H4 (cell line): ENCODE data around the gene NPM1. TPM values are rescaled to one million over a fixed set of nuclear protein-coding genes. Genes with fewer than 3 reads are reported as not detected.

Experiments
- DNase-seq: peaks from one replicate; pipeline ENCODE4 v3.0.0-alpha.2; 2015; ENCODE audit warnings: low spot score
- total RNA-seq: library from RNA; depleted of rRNA; stranded (reverse); fragments of >200 nt; shearing (Covaris generic); gene quantifications from 2 replicates; pipeline ENCODE4 v1.2.3, GENCODE V29; 2014; rRNA removed

The NPM1 gene
- total RNA-seq, 1 experiment from 2014 or later: 2,786 TPM

DNA sequence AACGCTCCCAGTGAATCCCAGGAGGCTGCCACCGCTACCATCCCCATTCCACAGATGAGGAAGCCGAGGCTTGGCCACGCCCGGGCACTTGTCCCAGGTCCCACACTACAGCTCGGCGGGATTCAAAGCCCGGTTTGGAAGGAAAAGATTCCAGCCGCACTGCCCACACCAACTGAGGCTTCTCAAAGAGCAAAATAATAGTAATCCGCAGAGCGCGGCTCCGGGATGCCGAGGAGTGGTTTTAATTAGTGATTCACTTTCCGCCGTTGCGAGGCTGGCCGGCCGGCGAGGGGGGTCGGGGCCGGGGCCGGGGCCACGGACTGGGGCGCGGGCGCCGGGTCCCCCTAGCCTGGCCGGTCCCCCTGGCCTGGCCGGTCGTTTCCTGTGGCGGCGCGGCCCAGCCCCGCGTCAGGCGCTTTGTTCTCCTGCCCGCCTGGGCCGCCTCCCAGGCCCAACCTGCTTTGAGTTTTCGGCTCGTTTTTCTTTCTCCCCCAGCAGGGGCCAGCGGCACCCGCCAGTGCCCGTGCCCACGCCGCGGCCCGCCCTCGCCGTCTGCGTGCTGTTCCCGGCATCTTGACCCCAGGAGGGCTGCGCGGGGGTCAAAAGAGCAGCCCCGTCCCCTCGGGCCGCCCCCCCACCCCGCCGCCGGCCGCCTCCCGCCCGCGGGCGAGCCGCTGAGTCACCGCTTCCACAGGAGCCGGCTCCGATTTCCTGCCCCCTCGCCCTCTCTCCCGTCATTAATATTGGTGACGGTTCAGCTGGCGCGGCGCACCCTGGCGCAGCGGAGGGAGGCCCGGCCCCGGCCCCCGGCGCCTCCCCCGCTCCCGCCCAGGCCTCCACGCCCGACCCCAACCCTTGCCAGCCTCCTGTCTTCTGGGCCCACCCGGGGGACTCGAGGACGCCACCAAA is 63.0 kb downstream of the NPM1 start:
- peak; percentile 48 for DNase-seq

DNA sequence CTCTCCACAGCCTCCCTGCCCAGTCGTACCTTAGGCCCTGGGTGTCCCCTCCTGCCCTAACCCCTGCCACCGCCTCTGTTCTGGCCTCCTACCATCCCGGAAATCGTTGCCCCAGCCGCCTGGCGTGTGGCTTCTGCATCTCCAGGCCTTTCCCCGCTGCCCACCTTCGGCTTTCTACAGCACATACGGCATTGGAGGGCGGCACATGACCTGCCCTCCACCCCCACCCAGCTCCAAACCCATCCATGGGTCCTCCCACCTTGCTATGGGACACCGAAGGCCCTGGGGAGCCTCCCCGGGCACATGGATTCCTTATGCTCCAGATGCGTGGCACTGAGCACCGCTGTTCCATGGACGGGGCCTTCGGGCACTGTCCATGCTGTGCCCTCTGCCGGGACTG is 63.8 kb downstream of the NPM1 start:
- DNase-seq: no peak

DNA sequence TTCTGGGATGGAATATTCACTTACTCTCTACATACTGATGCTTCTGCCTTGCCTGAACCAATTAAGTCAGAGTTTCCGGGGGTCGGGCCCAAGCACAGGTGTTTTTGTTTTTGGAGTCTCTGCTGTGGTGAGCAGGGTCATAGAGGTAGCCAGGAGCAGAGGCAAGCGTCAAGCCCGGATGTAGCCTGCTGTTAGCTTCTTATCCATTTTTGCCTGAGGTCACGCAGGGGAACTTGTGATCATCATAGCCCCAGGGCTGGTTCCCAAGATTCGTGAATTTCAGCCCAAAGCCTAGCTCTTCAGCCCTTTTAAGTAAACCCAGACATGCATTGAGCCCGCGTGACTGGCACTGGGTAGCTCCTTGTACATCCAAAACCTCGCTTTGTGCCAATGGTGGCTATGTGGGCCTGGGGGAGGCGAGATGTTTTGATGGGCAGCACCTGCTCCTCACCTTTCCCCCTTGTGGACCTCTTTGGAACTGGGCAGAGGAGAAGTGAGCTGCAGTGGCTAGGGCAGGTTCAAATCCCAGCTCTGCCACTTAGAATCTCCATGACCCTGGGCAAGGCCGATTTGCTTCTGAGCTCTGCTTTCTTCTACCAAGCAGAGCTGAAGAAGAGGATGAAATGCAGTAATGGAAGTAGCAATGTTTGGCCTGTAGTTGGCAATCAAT is 65.5 kb downstream of the NPM1 start:
- DNase-seq: no peak

DNA sequence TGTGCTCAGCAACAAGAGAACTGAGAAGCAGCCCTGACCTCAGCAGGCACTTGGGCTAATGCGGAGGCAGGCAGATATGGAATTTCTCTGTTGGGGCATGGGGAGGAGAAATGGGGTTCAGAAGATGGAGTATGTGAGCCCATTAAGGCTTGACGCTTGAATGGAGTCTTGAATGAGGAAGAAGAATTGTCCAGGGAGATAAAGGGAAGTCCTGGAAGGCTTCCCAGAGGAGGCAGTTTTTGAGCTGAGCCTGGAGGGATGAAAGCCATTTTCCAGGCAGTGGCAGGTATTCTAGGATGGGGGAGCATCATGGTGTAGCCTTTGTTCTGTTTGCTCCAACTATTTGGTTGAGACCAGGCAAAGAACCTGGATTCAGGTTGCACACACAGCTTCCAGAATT is 66.3 kb downstream of the NPM1 start:
- no peak for DNase-seq

DNA sequence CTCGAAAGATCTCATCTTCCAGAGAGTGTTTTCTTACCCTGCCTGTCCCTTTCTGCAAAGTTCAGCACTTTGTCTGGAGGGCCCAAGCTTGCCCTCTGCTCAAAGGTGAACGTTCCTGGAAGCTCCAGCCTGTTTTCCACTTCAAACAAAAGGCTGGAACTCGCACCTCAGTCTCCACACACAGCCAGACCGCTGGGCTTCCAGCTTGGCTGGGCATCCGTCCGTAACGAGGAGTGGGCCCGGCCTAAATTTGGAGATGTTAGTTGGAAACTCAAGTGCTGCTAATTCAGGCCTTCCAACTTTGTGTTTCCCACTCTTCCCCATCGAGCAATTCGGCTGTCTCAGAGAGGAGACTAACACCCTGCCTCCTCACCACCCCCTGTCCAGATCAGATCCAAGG is 66.9 kb downstream of the NPM1 start:
- DNase-seq: no peak

DNA sequence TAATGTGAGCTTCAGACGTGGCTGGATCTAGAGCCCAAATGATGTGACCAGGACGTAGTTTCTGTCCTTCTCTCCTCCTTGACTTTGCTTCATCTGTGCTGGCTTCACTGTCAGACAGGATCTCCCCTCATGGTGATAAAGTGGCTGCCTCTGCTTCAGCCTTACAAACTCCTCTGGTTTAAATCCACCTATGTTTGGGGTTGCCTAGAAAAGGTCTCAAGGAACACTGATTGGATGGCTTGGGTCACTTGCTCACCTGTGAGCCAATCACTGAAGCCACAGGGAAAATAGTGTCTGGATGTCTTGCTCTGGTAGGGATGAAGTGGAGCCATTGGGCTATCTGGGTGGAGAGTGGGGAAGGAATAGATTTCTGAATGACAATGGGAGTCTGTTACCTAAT is 67.9 kb downstream of the NPM1 start:
- DNase-seq: no peak

DNA sequence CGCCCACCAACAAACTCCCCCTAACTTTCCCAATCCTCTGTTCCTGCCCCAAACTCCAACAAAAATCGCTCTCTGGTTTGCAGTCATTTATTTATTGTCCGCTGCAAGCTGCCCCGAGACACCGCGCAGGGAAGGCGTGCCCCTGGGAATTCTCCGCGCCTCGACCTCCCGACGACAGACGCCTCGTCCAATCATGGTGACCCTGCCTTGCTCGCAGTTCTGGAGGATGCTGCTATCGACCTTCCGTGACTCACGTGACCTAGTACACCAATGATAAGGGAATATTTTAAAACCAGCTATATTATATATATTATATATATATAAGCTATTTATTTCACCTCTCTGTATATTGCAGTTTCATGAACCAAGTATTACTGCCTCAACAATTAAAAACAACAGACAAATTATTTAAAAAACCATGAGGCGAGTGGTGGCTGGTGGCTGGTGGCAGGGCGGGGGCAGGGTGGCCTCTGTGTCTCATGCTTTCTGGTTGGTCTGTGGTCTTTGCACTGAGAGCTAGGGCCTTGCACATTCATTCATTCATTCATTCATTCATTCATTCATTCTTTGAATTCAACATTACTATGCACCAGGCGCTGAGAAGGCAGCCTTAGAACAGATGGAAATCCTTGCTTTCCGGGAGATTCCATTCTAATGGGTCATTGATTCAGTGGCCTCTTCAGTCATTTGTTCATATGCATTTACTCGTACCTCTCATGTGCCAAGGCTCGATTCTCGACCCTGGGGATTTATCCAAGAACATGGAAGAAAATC is 69.7 kb downstream of the NPM1 start:
- no peak for DNase-seq

DNA sequence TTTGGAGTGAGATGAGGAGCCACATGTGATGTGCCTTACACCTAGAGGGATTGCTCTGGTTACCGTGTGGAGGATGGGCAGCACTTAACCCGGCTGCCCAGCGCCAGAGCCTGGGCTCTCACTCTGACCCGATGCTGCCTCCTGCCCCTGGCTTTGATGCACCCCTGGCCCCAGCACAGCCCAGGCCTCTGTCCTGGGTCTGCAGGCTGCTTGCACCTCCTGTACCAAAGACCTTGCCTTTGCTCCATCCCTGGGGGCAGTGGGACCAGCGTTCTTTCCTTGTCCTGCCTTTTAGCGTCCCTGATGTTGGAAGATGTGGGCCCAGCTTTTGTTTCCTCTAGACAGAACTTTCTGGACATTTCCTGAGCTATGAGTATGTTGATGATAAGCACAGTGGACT is 72.2 kb downstream of the NPM1 start:
- no peak for DNase-seq

Other genes starting within 250 kb of the NPM1 start
- gene TLX3, start 78.6 kb upstream of the NPM1 start, total RNA-seq: not detected in 2 replicates
- not detected in 2 replicates for gene FGF18, start 31.8 kb downstream of the NPM1 start, total RNA-seq